Stimulated activated CD8-positive, alpha-beta memory T cell treated with anti-CD3 and anti-CD28 coated beads, Interleukin-15, amount 100 ng/mL, for 48 hours (primary cell): ENCODE results near the gene PRKCE.

Experiments used
- DNase-seq, 2 donors: peaks; one replicate each; pipeline ENCODE4 v3.0.0-alpha.2; 2020; ENCODE audit warnings: low read depth in 2 of 2

Gene PRKCE

GRCh38 chr2:45651415-45652089 lies at the start of gene PRKCE:
Gene PRKCE, plus strand, starts transcription at chr2:45651675.
- DNase-seq, result peak in 1 of 2 donors; percentile 30

DNA sequence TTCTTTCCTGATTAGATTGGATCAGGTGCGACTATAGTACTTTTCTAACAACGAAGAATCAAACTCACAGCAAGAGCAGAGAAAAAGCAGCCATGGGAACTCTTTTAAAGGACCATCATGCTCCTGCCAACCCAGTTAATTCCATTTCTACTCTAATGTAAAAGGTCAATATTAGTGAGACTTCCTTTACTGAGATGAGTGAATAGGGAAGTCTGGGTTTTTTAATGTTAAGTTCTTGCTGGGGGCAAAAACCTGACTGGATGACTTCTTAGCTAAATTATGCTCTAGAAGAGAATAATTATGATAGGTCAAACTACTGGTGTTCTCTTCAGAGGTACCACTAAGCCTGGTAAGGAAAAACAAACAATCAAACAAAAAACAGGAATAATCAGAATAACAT lies 48.9 kb upstream of the PRKCE start:
- no peak for DNase-seq

DNA sequence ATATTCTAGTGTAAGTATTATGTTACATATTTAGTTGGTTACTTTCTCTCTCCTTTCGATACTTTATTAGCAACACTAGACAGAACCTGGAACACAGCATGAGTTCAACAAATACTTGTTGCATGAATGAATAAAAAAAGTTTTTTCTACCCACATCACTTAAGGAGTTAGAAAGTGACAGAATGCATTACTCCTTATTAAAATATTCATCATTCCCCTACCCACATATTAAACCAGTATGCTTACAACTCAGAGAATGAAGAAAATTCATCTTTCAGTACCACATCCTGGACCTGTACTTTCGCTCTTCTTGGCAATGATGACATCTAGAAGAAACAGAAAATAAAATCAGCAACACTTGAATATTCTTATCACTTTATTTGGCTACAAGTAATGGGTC lies 46.4 kb upstream of the PRKCE start:
- no peak for DNase-seq

DNA sequence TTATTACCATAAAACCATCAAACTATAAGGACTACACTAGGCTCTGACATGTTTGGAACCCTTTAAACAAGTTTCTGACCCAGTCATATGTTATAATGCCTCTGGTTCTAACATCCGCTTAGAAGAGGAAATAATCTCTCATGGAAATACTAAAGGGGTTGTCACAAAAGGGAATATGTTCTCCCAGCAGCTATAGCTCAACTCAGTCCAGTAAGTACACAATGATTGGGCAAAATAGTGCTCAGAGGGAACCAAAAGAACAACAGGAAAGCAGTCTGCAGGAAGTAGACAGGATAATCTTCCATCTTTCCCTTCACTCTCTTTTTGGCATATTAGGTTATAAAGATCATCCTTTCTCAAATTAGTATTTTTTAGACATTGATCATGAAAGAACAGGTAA lies 44.7 kb upstream of the PRKCE start:
- no peak for DNase-seq

- DNase-seq, result no peak
Observed at GRCh38 chr2:45607701-45608100, 43.8 kb upstream of the PRKCE start.

GRCh38 chr2:45610281-45611019 lies 41.0 kb upstream of the PRKCE start:
- peak in 1 of 2 donors; percentile 20 for DNase-seq

DNA sequence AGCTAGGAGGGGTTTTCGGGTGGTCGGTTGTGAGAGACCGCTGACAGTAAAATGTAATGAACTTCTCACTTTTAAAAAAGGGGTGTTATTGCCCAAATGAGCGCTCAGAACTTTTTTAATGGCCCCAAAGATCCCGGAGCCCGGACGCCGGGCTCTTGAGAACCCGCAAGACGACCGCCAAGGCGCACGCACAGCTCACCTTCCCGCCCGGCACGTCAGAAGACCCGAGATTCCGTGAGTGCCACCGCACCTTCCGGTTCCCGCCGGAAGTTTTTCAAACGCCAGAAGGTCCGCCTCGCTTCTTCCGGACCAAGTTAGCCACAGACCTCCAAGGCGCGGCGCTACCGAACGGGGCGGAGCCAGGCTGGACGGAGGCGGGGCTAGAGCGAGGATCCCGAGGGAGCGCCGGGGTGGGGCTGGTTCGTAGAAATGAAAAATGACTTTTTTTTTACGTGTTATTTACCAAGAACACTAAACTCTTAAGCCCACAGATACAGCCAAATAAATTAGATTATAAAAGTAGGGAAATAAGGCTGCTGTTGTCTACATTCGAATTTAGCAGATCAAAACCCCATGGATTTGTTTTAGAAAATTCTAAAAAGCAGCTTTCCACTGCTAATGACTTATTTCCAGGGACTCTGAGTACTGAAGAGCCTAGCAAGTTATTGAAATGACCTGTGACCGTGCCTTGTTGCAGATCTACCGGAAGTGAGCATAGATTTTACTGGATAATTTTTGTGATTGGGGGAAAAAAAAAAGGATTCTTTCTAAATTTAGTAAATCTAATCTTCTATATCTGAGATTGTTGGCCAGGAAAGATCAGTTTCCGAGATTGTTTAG lies 40.2 kb upstream of the PRKCE start, which contains the start of gene SRBD1:
Gene SRBD1 (minus strand): TSS at position 248 of the 840 bp plus-strand sequence. CDS start 5,826 bp downstream, outside the sequence.
- peak; percentile 90 for DNase-seq

GRCh38 chr2:45612285-45612684 lies 39.2 kb upstream of the PRKCE start:
- no peak for DNase-seq

DNA sequence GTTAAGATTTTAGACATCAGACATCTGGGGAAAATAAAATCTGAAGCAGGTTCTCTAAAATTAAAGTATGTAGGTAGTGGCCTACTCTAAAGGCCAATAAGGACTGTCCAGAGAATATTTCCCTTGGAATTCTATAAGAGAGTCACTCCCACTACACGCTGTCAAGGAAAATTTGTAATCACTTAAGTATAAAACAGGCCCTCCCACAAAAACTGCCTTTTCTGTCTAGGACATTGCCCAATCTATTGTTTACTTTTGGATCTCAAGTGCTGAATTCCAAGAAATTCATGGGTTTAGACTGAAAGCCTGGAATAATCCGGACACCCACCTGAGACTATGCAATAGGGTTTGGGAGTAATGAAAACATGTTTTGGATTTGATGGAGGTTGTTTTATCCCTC lies 38.7 kb upstream of the PRKCE start:
- no peak for DNase-seq

- no peak for DNase-seq
Observed at GRCh38 chr2:45614330-45614729, 37.1 kb upstream of the PRKCE start.

- DNase-seq, result no peak
Observed at GRCh38 chr2:45614871-45615415, 36.5 kb upstream of the PRKCE start.

DNA sequence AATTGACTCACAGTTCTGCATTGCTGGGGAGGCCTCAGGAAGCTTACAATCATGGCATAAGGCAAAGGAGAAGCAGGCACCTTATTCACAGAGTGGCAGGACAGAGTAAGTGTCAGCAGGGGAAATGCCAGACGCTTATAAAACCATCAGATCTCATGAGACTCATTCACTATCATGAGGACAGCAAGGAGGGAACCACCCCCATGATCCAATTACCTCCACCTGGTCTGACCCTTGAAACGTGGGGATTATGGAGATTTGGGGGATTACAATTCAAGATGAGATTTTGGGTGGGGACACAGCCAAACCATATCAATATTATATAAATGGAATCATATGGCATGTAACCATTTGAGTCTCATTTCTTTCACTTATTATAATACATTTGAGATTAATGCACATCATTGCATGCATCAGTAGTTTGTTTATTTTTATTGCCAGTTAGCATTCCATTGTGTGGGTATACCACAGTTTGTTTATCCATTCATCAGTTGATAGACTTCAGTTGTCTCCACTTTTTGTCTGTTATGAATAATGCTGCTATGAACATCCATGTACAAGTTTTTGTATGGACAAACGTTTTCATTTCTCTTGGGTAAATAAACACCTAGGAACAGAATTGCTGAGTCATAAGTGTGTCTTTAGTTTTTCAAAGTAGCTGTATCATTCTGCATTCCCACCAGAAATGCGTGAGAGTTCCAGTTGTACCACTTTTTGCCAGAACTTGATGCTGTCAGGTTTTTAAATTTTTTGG lies 34.6 kb upstream of the PRKCE start:
- DNase-seq, result no peak

DNA sequence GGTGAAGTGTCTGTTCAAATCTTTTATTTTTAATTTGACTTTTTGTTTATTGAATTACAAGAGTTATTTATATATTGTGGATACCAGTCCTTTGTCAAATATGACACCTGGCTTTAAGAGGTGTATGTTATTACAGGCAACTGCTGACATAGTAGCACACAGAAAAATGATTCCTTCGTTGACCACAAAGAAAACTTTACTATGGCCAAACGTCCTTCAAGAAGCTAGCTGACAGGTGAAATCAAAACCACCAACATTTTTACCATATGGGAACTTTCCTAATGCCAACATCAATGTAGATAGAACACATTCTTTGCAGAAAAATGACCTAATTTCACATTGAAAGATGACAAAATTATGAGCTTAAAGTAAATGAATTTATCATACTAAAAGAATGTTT lies 34.0 kb upstream of the PRKCE start:
- DNase-seq, result no peak

DNA sequence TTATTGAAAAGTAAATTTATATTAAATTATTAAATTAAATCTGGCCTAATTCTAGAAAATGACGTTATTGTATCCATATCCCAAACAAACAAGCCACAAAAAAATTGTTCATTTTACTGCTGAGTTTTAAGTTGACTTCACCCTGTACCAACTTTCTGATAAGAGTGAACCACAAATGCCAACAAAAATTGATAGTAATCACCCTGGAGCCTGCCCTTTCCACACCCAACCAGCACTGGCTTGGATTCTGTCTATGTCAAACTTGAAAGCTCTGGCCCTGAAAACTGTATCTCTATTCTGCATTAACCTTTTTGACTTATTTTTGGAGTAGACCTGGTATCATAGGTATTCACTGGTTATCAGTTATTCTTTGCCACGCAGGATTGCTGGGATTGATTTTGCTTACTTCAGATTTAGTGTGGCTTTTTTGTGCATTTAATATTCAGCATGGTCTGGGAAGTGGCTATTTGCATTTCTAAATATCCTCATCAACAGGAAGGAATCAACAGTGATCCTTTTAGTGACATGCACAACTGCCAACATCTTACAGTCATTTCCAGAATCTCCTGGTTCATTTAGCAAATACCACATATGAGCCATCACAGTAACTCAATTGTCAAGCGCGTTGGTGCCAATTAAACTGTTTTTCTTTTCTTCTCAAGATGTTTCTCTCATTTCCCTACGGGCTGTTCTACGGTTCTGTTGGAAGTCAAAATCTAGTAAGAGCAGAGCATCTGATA lies 29.0 kb upstream of the PRKCE start:
- no peak for DNase-seq

DNA sequence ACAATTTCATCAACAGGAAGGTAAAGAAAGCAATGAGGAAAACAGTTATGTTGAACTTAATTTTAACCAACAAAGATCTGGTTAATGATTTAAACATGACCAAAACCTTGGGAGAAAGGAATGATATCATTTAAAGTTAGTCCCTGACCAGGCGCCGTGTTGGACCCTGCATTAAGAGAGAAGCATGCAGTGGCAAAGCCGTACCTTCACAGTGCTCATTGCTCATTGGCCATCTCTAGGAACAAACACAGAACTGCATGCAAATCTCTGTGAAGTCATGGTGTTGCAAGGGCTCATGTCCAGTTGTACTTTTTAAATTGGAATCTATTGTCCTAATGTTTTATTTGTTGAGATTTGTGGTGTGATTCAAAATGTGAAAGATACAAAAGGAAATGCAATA lies 28.4 kb upstream of the PRKCE start:
- no peak for DNase-seq

DNA sequence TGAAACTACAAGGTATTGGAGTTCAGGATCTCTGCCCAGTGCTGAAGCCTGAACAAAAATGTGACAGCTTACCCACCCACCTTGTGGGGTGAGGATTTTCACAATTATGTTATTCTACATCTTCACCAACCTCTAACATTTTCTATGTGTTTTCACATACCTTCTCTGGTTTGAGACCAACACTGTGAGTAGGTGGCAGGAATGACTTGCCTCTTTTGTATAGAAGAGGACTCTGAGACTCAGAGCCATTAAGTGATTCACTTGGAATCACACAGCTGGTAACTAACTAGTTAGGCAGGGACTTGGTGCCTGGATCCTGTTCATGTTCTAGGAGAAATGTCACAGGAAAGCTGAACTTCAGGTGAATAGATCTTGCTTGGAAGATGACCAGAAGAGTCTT lies 25.7 kb upstream of the PRKCE start:
- no peak for DNase-seq

DNA sequence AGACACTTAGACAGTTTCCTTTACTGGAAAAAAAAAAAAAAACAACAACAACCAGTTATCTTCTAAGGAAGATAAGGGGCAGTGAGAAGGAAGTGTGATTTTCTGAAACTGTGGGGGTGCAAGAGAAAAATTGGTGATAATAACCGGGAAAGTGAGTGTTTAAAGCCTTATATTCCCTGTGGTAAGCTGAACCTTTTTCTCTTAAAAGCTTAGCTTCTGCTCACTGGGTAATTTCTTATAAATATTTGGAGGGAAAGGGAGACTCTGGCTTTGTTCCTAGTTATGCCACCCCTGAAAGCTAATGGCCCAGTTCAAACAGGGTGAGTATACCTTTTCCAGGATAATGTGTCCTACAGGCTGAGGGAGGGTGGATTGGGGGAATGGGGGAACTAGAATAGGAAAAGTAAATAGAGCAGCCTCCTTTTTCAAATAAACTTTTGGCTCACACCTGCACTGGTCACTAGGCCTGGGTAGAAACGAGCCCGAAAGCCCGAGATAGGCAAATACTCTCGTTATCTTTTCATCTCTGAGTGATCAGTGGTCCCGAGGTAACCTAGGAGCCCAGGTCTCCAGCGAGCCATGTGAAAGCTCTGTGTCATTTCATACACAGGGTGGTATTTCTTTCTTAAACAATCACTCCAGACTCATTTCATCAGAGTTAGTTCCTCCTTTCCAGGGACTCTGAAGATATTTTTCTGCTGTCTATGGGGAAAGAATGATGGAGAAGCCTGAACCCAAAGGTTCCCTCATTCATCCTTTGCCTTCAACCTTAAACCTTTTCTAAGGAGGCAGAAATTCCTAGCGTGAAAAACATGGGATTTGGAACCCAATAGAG lies 24.9 kb upstream of the PRKCE start:
- DNase-seq, result no peak

GRCh38 chr2:45627911-45628310 lies 23.6 kb upstream of the PRKCE start:
- no peak for DNase-seq

DNA sequence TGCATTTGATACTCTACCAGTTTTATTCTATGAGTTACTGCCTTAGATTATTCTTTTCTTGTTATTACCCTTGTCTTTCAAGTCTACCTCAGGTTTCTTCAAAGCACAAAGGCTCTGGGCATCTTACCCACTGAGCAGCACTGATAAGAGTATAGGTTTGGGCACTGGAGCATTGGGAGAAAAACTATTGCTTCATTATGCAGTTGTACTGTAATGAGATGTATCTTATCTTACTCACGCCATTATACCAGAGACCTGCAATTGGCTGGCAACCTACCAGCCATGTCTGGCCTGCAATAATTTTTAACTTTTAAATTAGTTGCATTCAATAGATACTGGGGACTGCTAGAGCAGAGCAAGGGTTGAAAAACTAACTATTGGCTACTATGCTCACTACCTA lies 21.5 kb upstream of the PRKCE start:
- no peak for DNase-seq

- DNase-seq, result no peak
Observed at GRCh38 chr2:45631319-45631718, 20.2 kb upstream of the PRKCE start.
